GM23338 (cell line): Measurements from ENCODE around the gene CNPY1. TPM values are rescaled to one million over a fixed set of nuclear protein-coding genes. Genes with fewer than 3 reads are reported as not detected.

Experiments used
- ATAC-seq: fragments of 200-7000 bp; cut with Tn5 transposase; 3 replicates; pipeline ENCODE4 v1.9.1; 2020
- DNase-seq: peaks from one replicate; pipeline ENCODE4 v3.0.0-alpha.2; 2015; ENCODE audit warnings: low spot score
- H2AFZ ChIP-seq: fragments of 200-600 bp; sonication (generic); 2 replicates; pipeline ENCODE4 v1.8.0; 2016; ENCODE audit warnings: antibody characterized with exemption, mild to moderate bottlenecking, moderate library complexity
- H3F3A ChIP-seq: fragments of 200-600 bp; sonication (generic); replicated peaks from 2 replicates; pipeline ENCODE4 v1.8.0; 2017; ENCODE audit warnings: antibody characterized with exemption, mixed run types, low read depth
- H3K27ac ChIP-seq: fragments of 200-600 bp; sonication (generic); 2 replicates; pipeline ENCODE4 v1.6.1; 2016; ENCODE audit warnings: low read depth
- H3K27me3 ChIP-seq: fragments of 200-600 bp; sonication (generic); 2 replicates; pipeline ENCODE4 v1.8.0; 2016; ENCODE audit warnings: mild to moderate bottlenecking, mixed run types, moderate library complexity; ENCODE audit not compliant: insufficient read depth
- H3K36me3 ChIP-seq: fragments of 200-600 bp; sonication (generic); 2 replicates; pipeline ENCODE4 v1.8.0; 2016; ENCODE audit warnings: mild to moderate bottlenecking; ENCODE audit not compliant: insufficient read depth
- H3K4me1 ChIP-seq: fragments of 200-600 bp; sonication (generic); 2 replicates; pipeline ENCODE4 v1.8.0; 2016; ENCODE audit warnings: mild to moderate bottlenecking, moderate library complexity; ENCODE audit not compliant: insufficient read depth
- H3K4me2 ChIP-seq: fragments of 200-600 bp; sonication (generic); 2 replicates; pipeline ENCODE4 v1.7.1; 2017; ENCODE audit warnings: mixed run types
- H3K4me3 ChIP-seq: fragments of 200-600 bp; sonication (generic); 2 replicates; pipeline ENCODE4 v1.6.1; 2016; ENCODE audit warnings: mixed run types
- H3K79me2 ChIP-seq: fragments of 200-600 bp; sonication (generic); replicated peaks from 2 replicates; pipeline ENCODE4 v1.8.0; 2017; ENCODE audit warnings: mild to moderate bottlenecking; ENCODE audit not compliant: insufficient read depth
- H3K9me2 ChIP-seq: fragments of 200-600 bp; sonication (generic); 2 replicates; pipeline ENCODE4 v1.8.0; 2017; ENCODE audit not compliant: insufficient read depth
- H4K20me1 ChIP-seq: fragments of 200-600 bp; sonication (generic); replicated peaks from 2 replicates; pipeline ENCODE4 v1.8.0; 2017; ENCODE audit warnings: mild to moderate bottlenecking; ENCODE audit not compliant: insufficient read depth
- H3K27ac Mint-ChIP-seq: 2 replicates; pipeline ENCODE4 v1.8.0; 2020; ENCODE audit warnings: inconsistent platforms, mild to moderate bottlenecking, moderate library complexity, mixed read lengths
- H3K27me3 Mint-ChIP-seq: 3 replicates; pipeline ENCODE4 v1.8.0; 2022; ENCODE audit warnings: low read depth, mild to moderate bottlenecking, moderate library complexity, mixed read lengths, inconsistent platforms; ENCODE audit not compliant: insufficient read depth, poor library complexity
- H3K36me3 Mint-ChIP-seq: 3 replicates; pipeline ENCODE4 v1.8.0; 2021; ENCODE audit warnings: low read depth, mild to moderate bottlenecking, inconsistent platforms, moderate library complexity, mixed read lengths
- H3K4me1 Mint-ChIP-seq: 3 replicates; pipeline ENCODE4 v1.8.0; 2020; ENCODE audit warnings: mild to moderate bottlenecking, inconsistent platforms, mixed read lengths
- H3K4me3 Mint-ChIP-seq: 3 replicates; pipeline ENCODE4 v1.8.0; 2021; ENCODE audit warnings: moderate library complexity, mild to moderate bottlenecking, inconsistent platforms, mixed read lengths
- H3K9me3 Mint-ChIP-seq: 3 replicates; pipeline ENCODE4 v1.8.0; 2020; ENCODE audit warnings: moderate library complexity, mild to moderate bottlenecking, inconsistent platforms, mixed read lengths
- CREB1 ChIP-seq: fragments of 250-450 bp; sonication (Bioruptor Pico); IDR thresholded peaks from 2 replicates; pipeline ENCODE4 v1.5.0; 2020; ENCODE audit warnings: low read depth, mild to moderate bottlenecking, moderate library complexity
- CTCF ChIP-seq, 2 experiments: fragments of 200-600 bp in 1 of 2; sonication (generic) in 1 of 2; conservative IDR thresholded peaks; 2 replicates each; pipeline versions ENCODE4 v1.5.1 to v1.6.1; 2016 to 2017; ENCODE audit warnings: antibody characterized with exemption in 2 of 2, low read depth in 2 of 2, mild to moderate bottlenecking in 2 of 2, moderate library complexity in 1 of 2
- ETS1 ChIP-seq: IDR thresholded peaks from 2 replicates; pipeline ENCODE4 v1.6.1; 2016; ENCODE audit warnings: antibody characterized with exemption
- EZH2 ChIP-seq: fragments of 200-600 bp; sonication (generic); IDR thresholded peaks from one replicate; pipeline ENCODE4 v1.8.0; 2017; ENCODE audit warnings: antibody characterized with exemption, mild to moderate bottlenecking, low read depth; ENCODE audit not compliant: unreplicated experiment
- JUNB ChIP-seq: IDR thresholded peaks from one replicate; pipeline ENCODE4 v1.6.1; 2016; ENCODE audit warnings: antibody characterized with exemption; ENCODE audit not compliant: unreplicated experiment
- NANOG ChIP-seq: IDR thresholded peaks from 2 replicates; pipeline ENCODE4 v1.6.1; 2016; ENCODE audit warnings: antibody characterized with exemption, borderline replicate concordance
- polyA plus RNA-seq: library from polyadenylated mRNA; unstranded; fragments of >200 nt; fragmentation: Nextera tagmentation; extraction: Ambion mirVana; gene quantifications from 2 replicates; pipeline ENCODE4 v1.2.1, GENCODE V29; 2016
- total RNA-seq: library from RNA; depleted of rRNA; stranded (reverse); fragments of >200 nt; shearing (Covaris generic); gene quantifications from 2 replicates; pipeline ENCODE4 v1.2.3, GENCODE V29; 2014

The CNPY1 gene
- total and polyA plus RNA-seq, 2 experiments from 2014 or later, result not detected

GRCh38 chr7:155506854-155507337 is 39.5 kb downstream of the CNPY1 start:
- H3K4me1 Mint-ChIP-seq, result peaks cover 39% of the 10 kb centered on the region
- peaks cover 13% of the 10 kb centered on the region; the same call in 1 of the 2 replicates for H3F3A ChIP-seq
- peaks cover 11% of the 10 kb centered on the region for H4K20me1 ChIP-seq
- H3K79me2 ChIP-seq, result no peaks in the 10 kb centered on the region
- no peaks in the 10 kb centered on the region for H3K9me3 Mint-ChIP-seq
- H3K9me2 ChIP-seq, result no peaks in the 10 kb centered on the region
- H3K27me3 ChIP-seq, result peaks cover 97% of the 10 kb centered on the region
- no peak overlapping the region for H3K4me3 Mint-ChIP-seq
- H3K4me3 ChIP-seq, result peak overlapping the region; percentile 12; the same call in 1 of the 2 replicates
- peak overlapping the region; percentile 49; the same call in 1 of the 2 replicates for H3K4me2 ChIP-seq
- H2AFZ ChIP-seq, result no peak overlapping the region
- H3K27ac ChIP-seq, result no peak overlapping the region
- no peaks in the 10 kb centered on the region for H3K36me3 Mint-ChIP-seq
- peaks cover 38% of the 10 kb centered on the region for H3K4me1 ChIP-seq
- TF ChIP-seq ETS1 (no peak), NANOG (no peak), EZH2 (peak; percentile 4)
- DNase-seq (peak; percentile 70), ATAC-seq (no peak; the same call in 2 of the 3 replicates)
- H3K36me3 ChIP-seq, result no peaks in the 10 kb centered on the region
- no peak overlapping the region for H3K27ac Mint-ChIP-seq
- peaks cover 95% of the 10 kb centered on the region for H3K27me3 Mint-ChIP-seq

DNA sequence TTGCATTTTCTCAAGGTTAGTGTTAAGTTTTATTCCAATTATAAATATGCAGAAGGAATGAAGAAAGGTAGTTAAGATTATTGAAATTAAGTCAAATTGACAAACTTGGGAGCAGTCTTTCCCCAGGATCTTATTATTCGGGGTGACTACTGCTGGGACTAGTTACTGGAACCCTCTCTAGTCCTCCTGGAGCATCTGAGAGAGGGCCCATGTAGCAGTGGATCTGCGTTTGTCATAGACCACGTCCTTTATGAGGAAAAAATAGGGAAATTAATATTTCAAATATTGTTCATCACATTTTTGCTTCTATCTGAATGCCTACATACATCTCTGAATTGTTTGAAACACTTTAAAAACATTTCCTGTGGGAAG is 41.0 kb downstream of the CNPY1 start:
- H3K27me3 Mint-ChIP-seq, result peaks cover 95% of the 10 kb centered on the region
- TF ChIP-seq EZH2 (peak; percentile 24), CREB1 (CRISPR knock-in tag) (no peak)
- H3K4me3 Mint-ChIP-seq, result no peak overlapping the region
- DNase-seq (no peak), ATAC-seq (no peak)
- H3K4me1 ChIP-seq, result peaks cover 33% of the 10 kb centered on the region
- H3K27me3 ChIP-seq, result peaks cover 97% of the 10 kb centered on the region
- no peaks in the 10 kb centered on the region for H3K79me2 ChIP-seq
- no peaks in the 10 kb centered on the region for H3K9me3 Mint-ChIP-seq
- peaks cover 10% of the 10 kb centered on the region; the same call in 1 of the 2 replicates for H3F3A ChIP-seq
- H2AFZ ChIP-seq, result no peak overlapping the region
- H3K36me3 Mint-ChIP-seq, result no peaks in the 10 kb centered on the region
- H3K27ac Mint-ChIP-seq, result no peak overlapping the region
- peaks cover 11% of the 10 kb centered on the region for H4K20me1 ChIP-seq
- no peaks in the 10 kb centered on the region for H3K36me3 ChIP-seq
- H3K27ac ChIP-seq, result no peak overlapping the region
- peaks cover 32% of the 10 kb centered on the region for H3K4me1 Mint-ChIP-seq
- H3K4me3 ChIP-seq, result no peak overlapping the region
- H3K9me2 ChIP-seq, result no peaks in the 10 kb centered on the region
- H3K4me2 ChIP-seq, result no peak overlapping the region

DNA sequence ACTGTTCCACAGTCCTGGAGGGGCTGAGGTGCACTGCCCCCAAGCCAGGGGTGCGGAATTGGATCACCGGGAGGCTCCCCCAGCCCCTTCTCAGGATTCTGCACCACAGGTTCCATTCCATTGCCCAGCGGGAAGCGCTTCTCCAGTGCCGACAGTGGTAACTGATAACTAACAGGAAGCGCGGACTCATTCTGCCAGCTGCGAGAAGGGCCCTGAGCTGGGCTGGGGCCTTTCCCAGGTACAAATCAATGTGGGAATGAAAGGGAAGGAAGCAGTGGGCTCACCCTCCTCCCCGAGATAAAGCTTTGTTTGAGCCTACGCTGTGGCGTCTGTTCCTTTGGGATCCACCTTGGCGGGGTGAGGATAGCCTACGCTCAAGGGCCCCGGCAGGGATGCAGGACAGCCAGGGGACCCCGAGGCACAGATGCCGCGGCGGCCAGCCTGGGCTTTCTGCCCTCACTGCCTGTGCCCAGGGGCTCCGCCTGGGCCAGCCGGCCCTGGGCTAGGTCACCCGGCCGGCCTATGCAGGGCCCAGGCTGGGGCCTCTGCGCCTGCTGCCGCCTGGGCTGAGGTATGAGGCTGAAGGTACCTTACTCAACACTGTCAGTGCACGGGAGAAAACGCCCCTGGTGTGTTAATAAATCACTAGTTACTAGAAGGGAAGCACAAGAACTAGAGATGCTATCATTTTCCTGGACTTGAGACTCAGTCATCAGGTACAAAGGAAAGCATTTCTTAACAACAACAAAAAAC is 49.0 kb downstream of the CNPY1 start:
- TF ChIP-seq CTCF (conservative IDR thresholded peaks at IDR 0.05; ENCODE audit: low read depth in 2 of 2) (0 out of 4 replicates have a peak, but pooled peaks of 1 of the 2 experiments have one; percentile 23), JUNB (no peak), EZH2 (no peak)
- no peaks in the 10 kb centered on the region for H3K9me3 Mint-ChIP-seq
- H3K4me3 Mint-ChIP-seq, result no peak overlapping the region
- ATAC-seq (peak; percentile 65), DNase-seq (no peak)
- H3K4me1 Mint-ChIP-seq, result peaks cover 26% of the 10 kb centered on the region
- Histone ChIP-seq H2AFZ (no peak overlapping the region; the same call in 1 of the 2 replicates), H3F3A (peaks cover 4% of the 10 kb centered on the region; the same call in 1 of the 2 replicates), H3K79me2 (no peaks in the 10 kb centered on the region), H3K27me3 (peaks cover 83% of the 10 kb centered on the region), H3K4me1 (peaks cover 6% of the 10 kb centered on the region; the same call in 1 of the 2 replicates), H3K4me3 (no peak overlapping the region), H3K27ac (no peak overlapping the region), H3K4me2 (no peak overlapping the region), H3K36me3 (no peaks in the 10 kb centered on the region), H4K20me1 (no peaks in the 10 kb centered on the region; the same call in 1 of the 2 replicates), H3K9me2 (no peaks in the 10 kb centered on the region)
- H3K36me3 Mint-ChIP-seq, result no peaks in the 10 kb centered on the region
- H3K27ac Mint-ChIP-seq, result no peak overlapping the region
- H3K27me3 Mint-ChIP-seq, result peaks cover 96% of the 10 kb centered on the region
